ENCODE results near the gene ZBTB1. TPM values are rescaled to one million over a fixed set of nuclear protein-coding genes. Genes with fewer than 3 reads are reported as not detected.

The ZBTB1 gene
- total and polyA plus RNA-seq, 9 of the 15 experiments (the other 6 are each of a cell fraction or from before 2014, with no cell fraction given): 2.3 to 16.5 (median 9.0) TPM

- peak in 1 of 4 experiments; percentile 5 for DNase-seq (ENCODE audit: extremely low read depth in 1 of 4, low spot score in 3 of 4)
- ChIA-PET CTCF (ENCODE audit: low intra/inter-chr PET ratio) (no interaction called here), POLR2A (no interaction called here)
- H3K36me3 ChIP-seq (ENCODE audit: control insufficient read depth, insufficient read depth, low read length): no peaks in the 10 kb centered on the region
- no peak within 1 kb of the TSS for H3K9ac ChIP-seq (ENCODE audit: insufficient read depth in 1 of 2, low read depth in 2 of 2, low read length in 2 of 2)
- no peak for TF ChIP-seq E2F4 (CRISPR knock-in tag; IDR thresholded peaks at IDR 0.05; ENCODE audit: low read depth)
- peak; percentile 37; the same call in 1 of the 2 replicates for TF ChIP-seq L3MBTL2 (IDR thresholded peaks at IDR 0.05)
- peak in 1 of 2 experiments; percentile 64 for TF ChIP-seq E2F6 (IDR thresholded peaks at IDR 0.05; ENCODE audit: borderline replicate concordance in 1 of 2, extremely low read depth in 1 of 2, insufficient read depth in 1 of 2, insufficient read length in 1 of 2, low read depth in 1 of 2, low read length in 1 of 2, poor library complexity in 1 of 2, severe bottlenecking in 1 of 2)
- no peak for TF ChIP-seq ZNF444 (CRISPR knock-in tag; IDR thresholded peaks at IDR 0.05)
- TF ChIP-seq BDP1 (IDR thresholded peaks at IDR 0.05; ENCODE audit: insufficient read depth, insufficient read length): no peak
- peaks cover 0 to 7% of the 10 kb centered on the region in 2 experiments; a peak in 1 of 5 replicates for H3K4me1 ChIP-seq (replicated peaks in 1 of 2; ENCODE audit: control insufficient read depth in 2 of 2, insufficient read depth in 2 of 2, low read length in 2 of 2)
- in situ Hi-C loops (cut with MboI): no loop called here
- H3K27me3 ChIP-seq (ENCODE audit: control insufficient read depth in 2 of 2, insufficient read depth in 2 of 2, low read length in 2 of 2): peaks cover 19 to 25% of the 10 kb centered on the region in 2 experiments
- BruUV-seq (replicated peaks): no TSS peak
- peak; percentile 78 for ATAC-seq
- H3K9me3 ChIP-seq (replicated peaks; ENCODE audit: control insufficient read depth, insufficient read depth, low read depth, low read length): no peaks in the 10 kb centered on the region
- 20% methylated on average over 29 of the region's 54 CpGs for WGBS (ENCODE audit: insufficient coverage, low coverage, missing lambda C conversion rate)
- H3K9me1 ChIP-seq (ENCODE audit: control insufficient read depth, insufficient read depth, low read length): no peaks in the 10 kb centered on the region
- no peak for FAIRE-seq
- no peaks in the 10 kb centered on the region for H4K20me1 ChIP-seq (replicated peaks; ENCODE audit: control insufficient read depth, insufficient read depth, low read length)
- no peak within 1 kb of the TSS for H3K27ac ChIP-seq (ENCODE audit: extremely low read depth, low read depth, low read length)
- intact Hi-C loops (cut with micrococcal nuclease): no loop called here
- H2AFZ ChIP-seq (ENCODE audit: low read depth, low read length): no peak within 1 kb of the TSS
- no peak within 1 kb of the TSS for H3K4me3 ChIP-seq
- H3K79me2 ChIP-seq (ENCODE audit: control insufficient read depth, insufficient read depth, low read length): no peaks in the 10 kb centered on the region
- H3K4me2 ChIP-seq (ENCODE audit: insufficient read depth, low read length): no peak within 1 kb of the TSS
Observed at GRCh38 chr14:64549791-64550620, 45.4 kb downstream of the ZBTB1 start, which contains the start of gene PPP1R36. Gene PPP1R36, plus strand, starts transcription at chr14:64549961. Its CDS starts 37 bp downstream, at chr14:64549998.
